ENCODE measurements around the gene NR1I2. TPM values are rescaled to one million over a fixed set of nuclear protein-coding genes. Genes with fewer than 3 reads are reported as not detected.

The NR1I2 gene
- total and polyA plus RNA-seq, 9 of the 15 experiments (the other 6 are each of a cell fraction or from before 2014, with no cell fraction given) = not detected

GRCh38 chr3:119794971-119795612 is 13.2 kb downstream of the NR1I2 start (continued):
- TF ChIP-seq NCOR1 (IDR thresholded peaks at IDR 0.05) (peak; percentile 84), RB1 (IDR thresholded peaks at IDR 0.05; ENCODE audit: low read depth) (no peak), ZNF511 (CRISPR knock-in tag; IDR thresholded peaks at IDR 0.05) (no peak), ZNF224 (CRISPR knock-in tag; IDR thresholded peaks at IDR 0.05) (no peak), ZNF165 (CRISPR knock-in tag; IDR thresholded peaks at IDR 0.05; ENCODE audit: borderline replicate concordance) (no peak), CHAMP1 (IDR thresholded peaks at IDR 0.05) (peak; percentile 40; the same call in 1 of the 2 replicates), NR2C1 (IDR thresholded peaks at IDR 0.05) (peak; percentile 92), NR2C1 (tag; IDR thresholded peaks at IDR 0.05) (peak; percentile 96), DACH1 (IDR thresholded peaks at IDR 0.05; ENCODE audit: partially characterized antibody) (no peak), NR4A1 (CRISPR knock-in tag; IDR thresholded peaks at IDR 0.05) (no peak), NR4A1 (tag; IDR thresholded peaks at IDR 0.05) (no peak), LEF1 (IDR thresholded peaks at IDR 0.05) (peak; percentile 96), DPF2 (IDR thresholded peaks at IDR 0.05) (peak; percentile 92), NBN (IDR thresholded peaks at IDR 0.05; ENCODE audit: low read depth) (peak; percentile 62; the same call in 1 of the 2 replicates), NKRF (IDR thresholded peaks at IDR 0.05; ENCODE audit: borderline replicate concordance) (no peak), CHD2 (IDR thresholded peaks at IDR 0.05; ENCODE audit: low read depth, low read length) (peak; percentile 22; the same call in 1 of the 2 replicates), TCF3 (CRISPR knock-in tag; IDR thresholded peaks at IDR 0.05) (peak; percentile 40; the same call in 1 of the 2 replicates), FOXJ2 (tag; IDR thresholded peaks at IDR 0.05) (no peak), SMARCE1 (IDR thresholded peaks at IDR 0.05) (peak; percentile 87), MBD2 (IDR thresholded peaks at IDR 0.05; ENCODE audit: borderline replicate concordance, low read depth) (peak; percentile 51; the same call in 1 of the 2 replicates), EP400 (IDR thresholded peaks at IDR 0.05) (peak; percentile 48; the same call in 1 of the 2 replicates), CTBP1 (IDR thresholded peaks at IDR 0.05; ENCODE audit: borderline replicate concordance) (peak; percentile 96), JUNB (CRISPR knock-in tag; conservative IDR thresholded peaks at IDR 0.05) (0 out of 2 replicates have a peak, but pooled peaks have one; percentile 45), NEUROD1 (IDR thresholded peaks at IDR 0.05; ENCODE audit: borderline replicate concordance, low read depth, low read length, partially characterized antibody) (peak; percentile 33), HDAC1 (IDR thresholded peaks at IDR 0.05) (peak in 1 of 2 experiments; percentile 46; a peak in 1 of 4 replicates), ATF7 (IDR thresholded peaks at IDR 0.05) (peak; percentile 38; the same call in 1 of the 2 replicates), SMARCA4 (IDR thresholded peaks at IDR 0.05) (peak; percentile 90), KLF6 (CRISPR knock-in tag; IDR thresholded peaks at IDR 0.05; ENCODE audit: borderline replicate concordance) (peak; percentile 54; the same call in 1 of the 2 replicates), SOX6 (IDR thresholded peaks at IDR 0.05) (peak; percentile 93)

Measured in K562 (cell line).